ENCODE results near the gene CDK14.

- no peak for TF ChIP-seq MAX (IDR thresholded peaks at IDR 0.05; ENCODE audit: insufficient read depth, insufficient read length)
- no peak for TF ChIP-seq CTCF (IDR thresholded peaks at IDR 0.05; ENCODE audit: extremely low read depth in 1 of 2, insufficient read depth in 1 of 2, low read depth in 1 of 2, low read length in 2 of 2)
- TF ChIP-seq FOS (IDR thresholded peaks at IDR 0.05; ENCODE audit: borderline replicate concordance, insufficient read depth, low read length), result no peak
- no peak for TF ChIP-seq POLR2A (IDR thresholded peaks at IDR 0.05; ENCODE audit: low read depth, low read length)
- no peak for TF ChIP-seq POLR2AphosphoS5 (IDR thresholded peaks at IDR 0.05; ENCODE audit: insufficient read depth, low read depth, low read length)
- TF ChIP-seq EZH2 (IDR thresholded peaks at IDR 0.05; ENCODE audit: borderline replicate concordance, low read depth, low read length, severe bottlenecking), result no peak
These were observed 647.6 kb downstream of the CDK14 start for GRCh38 chr7:91243591-91244301.
